Hindlimb muscle (tissue), 1 donor: ENCODE measurements around the gene GRK2. TPM values are rescaled to one million over a fixed set of nuclear protein-coding genes. Genes with fewer than 3 reads are reported as not detected.
"Not testable (repeated sequence)": the region's sequence is repeated elsewhere in the genome, so short reads cannot be mapped to it uniquely, and the experiment has no call there.

Source experiments
- DNase-seq: peaks from one replicate; pipeline ENCODE4 v3.0.0-alpha.2; 2013
- polyA plus RNA-seq: library from polyadenylated mRNA; unstranded; fragments of 120-200 nt; gene quantifications from one replicate; pipeline ENCODE4 v1.2.1, GENCODE V29; 2013; ENCODE audit not compliant: insufficient read length

The GRK2 gene
- polyA plus RNA-seq, 1 donor: 61.1 TPM

DNA sequence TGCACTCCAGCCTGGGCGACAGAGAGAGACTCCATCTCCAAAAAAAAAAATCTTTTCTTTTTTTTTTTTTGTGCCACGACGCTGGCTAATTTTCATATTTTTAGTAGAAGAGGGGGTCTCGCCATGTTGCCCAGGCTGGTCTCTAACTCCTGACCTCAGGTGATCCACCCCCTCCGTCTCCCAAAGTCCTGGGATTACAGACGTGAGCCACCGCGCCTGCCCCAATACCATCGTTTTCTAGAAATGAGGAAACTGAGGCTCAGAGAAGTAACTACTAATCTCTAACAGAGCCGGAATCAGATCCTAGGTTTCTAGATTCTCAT is 50.6 kb downstream of the GRK2 start:
- DNase-seq: no peak

DNA sequence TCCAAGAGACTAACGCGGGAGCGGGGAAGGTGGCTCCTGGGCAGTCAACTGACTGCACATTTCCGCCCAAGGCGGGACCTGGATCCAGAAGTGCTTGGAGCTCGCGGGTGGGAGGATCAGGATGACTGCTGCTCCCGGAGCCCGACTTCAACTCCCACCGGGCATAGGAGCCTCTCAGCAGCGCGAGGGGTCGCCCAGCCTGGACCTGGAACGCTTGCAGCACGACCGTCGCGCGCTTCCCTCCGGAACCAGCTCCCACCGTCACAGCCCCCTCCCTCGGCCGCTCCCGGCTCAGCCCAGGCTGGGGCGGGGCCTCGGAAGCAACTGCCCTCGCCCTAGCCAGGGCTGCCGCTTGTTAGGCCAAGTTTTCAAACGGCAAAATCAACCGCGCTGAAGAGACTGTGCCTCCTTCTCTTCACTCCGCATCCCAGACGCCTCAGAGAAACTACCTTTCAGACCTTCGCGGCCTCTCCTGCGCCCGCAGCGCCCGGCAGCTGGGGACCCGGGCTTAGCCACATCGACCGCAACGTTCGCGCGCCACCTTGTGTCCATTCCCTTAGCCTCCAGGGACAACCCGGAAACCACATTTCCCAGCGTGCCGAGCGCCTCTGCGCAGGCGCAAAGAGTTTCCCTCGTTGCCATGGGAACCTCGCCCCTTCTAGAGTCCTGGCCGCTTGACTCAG is 51.1 kb downstream of the GRK2 start:
- peak; percentile 97 for DNase-seq

DNA sequence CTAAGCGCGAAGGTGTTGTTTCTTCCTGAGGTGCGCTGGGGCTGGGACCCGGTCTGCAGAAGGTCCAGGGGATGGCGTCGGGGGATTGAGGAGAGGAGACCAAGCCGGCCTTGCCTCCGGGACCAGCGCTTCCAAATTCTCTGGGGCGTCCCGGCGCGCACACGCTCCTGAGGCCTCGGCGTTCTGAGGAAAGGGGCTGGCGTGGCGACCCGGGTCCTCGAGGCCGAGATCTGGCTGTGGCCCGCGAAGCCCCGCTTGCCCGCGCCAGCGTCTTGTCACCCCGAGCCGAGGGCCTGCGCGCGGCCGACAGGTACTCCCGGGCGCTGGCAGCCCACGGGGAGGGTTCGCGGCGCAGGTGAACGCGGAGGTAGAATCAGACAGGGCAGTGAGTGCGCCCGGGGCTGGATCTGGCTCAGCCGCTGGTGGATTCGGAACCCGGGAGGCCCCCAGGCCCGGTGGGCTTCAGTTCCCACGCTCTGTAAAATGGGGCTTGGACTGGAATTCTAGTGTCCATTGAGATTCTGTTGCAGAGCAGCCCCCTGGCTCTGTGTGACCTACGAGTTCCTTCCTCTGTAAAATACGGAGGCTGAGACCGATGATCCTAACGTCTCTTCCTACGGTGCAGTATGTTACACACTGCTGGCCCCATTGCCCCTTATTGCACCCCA is 51.7 kb downstream of the GRK2 start:
- DNase-seq: no peak

DNA sequence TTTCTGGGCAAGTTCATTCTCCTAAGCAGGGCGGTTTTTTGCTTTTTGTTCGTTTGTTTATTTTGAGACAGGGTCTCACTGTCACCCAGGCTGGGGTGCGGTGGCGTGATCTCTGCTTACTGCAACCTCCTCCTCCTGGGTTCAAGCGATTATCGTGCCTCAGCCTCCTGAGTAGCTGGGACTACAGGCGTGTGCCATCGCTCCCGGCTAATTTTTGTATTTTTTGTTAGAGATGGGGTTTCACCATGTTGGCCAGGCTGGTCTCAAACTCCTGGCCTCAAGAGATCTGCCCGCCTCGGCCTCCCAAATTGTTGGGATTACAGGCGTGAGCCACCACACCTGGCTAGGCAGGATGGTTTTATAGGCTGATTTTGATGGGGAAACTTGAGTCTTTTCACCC is 52.6 kb downstream of the GRK2 start:
- not testable (repeated sequence) for DNase-seq

GRCh38 chr11:67320011-67320410 is 53.7 kb downstream of the GRK2 start:
- DNase-seq: no peak

DNA sequence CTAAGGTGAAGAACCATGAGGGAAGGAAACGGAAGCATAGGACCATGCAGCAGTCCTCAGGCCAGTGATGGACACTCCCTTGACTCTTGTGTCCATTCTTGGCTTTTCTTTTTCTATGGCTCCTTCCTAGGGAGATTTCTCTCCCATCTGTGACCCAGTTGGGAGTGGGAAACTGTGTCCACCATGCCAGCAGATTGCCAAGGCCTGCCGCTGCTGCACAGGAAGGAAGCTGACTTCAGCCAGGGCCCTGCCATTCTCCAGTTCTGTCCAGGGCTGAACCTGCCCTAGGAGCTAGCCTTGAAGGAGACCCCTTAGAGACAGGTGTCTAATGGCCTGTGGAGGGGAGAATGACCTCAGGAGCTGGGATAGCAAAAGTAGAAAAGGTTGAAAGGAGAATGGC is 54.4 kb downstream of the GRK2 start:
- no peak for DNase-seq

DNA sequence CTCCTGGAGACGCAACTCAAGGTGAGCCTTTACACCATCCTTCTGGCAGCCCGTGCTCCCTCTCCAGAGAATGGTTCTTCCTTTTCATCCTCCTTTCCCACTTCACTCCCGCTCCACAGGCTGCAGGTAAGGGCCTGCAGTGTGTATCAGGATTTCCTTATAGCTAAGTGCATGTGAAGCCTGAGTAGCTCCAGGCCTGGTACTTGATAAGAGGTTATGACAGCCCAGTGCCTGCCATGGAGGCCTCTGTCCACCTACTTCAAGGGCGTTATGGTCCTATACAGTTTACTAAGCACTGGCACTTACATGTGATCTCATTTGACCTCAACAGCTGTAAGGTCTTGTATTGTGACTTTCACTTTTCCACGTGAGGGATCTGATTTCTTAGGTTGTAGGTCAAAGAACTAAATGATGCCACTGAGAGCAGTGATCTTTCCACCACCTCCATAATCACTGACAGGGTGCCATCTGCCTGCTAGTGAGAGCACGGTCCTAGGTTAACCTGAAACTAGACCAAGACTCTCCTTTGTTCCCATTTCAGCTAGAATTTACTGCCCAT is 55.1 kb downstream of the GRK2 start:
- no peak for DNase-seq

DNA sequence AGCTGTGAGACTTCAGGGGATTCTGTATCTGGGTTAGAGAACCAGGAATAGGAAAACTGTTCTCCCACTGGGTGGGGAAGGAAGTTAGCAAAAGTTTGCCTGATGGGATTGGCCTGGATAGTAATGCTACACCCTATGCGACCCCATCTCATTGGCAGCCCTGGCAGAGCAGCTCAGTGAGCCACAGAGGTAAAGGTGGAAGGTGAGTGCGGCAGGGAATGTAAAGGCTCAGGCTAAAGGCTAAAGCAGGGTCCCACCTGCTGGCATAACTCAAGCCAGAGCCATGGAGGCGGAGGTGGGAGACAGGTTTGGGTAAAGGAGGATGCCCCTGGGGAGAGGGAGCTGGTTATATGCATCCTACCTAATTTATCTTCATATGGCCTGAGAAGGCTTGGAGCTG is 55.8 kb downstream of the GRK2 start:
- no peak for DNase-seq

DNA sequence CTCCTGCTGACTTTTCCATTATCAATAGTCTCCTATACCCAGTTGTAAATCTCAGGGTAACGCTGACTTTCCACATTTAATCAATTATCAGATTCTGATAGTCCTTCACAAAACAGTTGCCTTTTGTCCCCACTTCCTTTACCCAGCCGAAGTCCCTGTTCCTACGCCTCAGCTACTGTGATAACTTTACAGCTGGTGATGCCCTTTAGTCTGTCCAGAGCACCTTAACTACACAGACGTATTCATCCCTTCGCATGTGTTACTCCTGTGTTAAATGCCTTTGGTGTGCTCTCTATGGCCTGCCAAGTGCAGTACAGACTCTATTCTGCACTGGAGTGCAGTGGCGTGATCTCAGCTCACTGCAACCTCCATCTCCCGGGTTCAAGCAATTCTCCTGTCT is 57.3 kb downstream of the GRK2 start:
- DNase-seq: no peak

DNA sequence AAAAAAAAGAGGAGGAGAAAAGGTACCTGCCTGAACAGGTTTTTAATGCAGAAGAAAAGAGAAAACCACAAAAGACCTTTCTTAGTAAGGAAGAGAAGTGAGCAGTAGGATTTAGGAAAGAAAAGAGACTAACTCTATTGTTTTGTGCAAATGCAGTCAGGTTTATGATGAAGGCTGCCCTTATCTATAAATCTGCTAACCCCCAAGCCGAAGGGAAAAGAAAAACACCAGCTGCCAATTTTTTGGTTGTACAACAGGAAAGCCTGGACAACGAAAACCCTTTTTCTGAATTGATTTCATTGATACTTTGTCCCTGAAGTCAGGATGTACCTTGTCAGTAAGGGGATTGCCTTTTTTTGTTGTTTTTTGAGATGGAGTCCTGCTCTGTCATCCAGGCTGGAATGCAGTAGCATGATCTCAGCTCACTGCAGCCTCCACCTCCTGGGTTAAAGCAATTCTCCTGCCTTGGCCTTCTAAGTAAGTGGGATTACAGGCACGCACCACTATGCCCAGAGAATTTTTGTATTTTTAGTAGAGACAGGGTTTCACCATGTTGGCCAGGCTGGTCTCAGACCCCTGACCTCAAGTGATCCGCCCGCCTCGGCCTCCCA is 65.9 kb downstream of the GRK2 start:
- no peak for DNase-seq

Other genes with a start within 250 kb of the GRK2 start
- 0.18 TPM for gene SYT12, start 243.3 kb upstream of the GRK2 start, polyA plus RNA-seq
- 13.7 TPM for gene RHOD, start 209.6 kb upstream of the GRK2 start, polyA plus RNA-seq
- 64.1 TPM for gene KDM2A, start 147.2 kb upstream of the GRK2 start, polyA plus RNA-seq
- gene ANKRD13D, start 22.8 kb downstream of the GRK2 start, polyA plus RNA-seq: 34.4 TPM
- gene SSH3, start 37.1 kb downstream of the GRK2 start, polyA plus RNA-seq: 20.5 TPM
- gene POLD4, start 87.1 kb downstream of the GRK2 start, polyA plus RNA-seq: 33.3 TPM
- 3.6 TPM for gene CLCF1, start 107.1 kb downstream of the GRK2 start, polyA plus RNA-seq
- 10.5 TPM for gene RAD9A, start 125.5 kb downstream of the GRK2 start, polyA plus RNA-seq
- gene PPP1CA, start 135.4 kb downstream of the GRK2 start, polyA plus RNA-seq: 146 TPM
- 5.4 TPM for gene TBC1D10C, start 137.6 kb downstream of the GRK2 start, polyA plus RNA-seq
- gene CARNS1, start 149.2 kb downstream of the GRK2 start, polyA plus RNA-seq: 87.1 TPM
- 30.3 TPM for gene RPS6KB2, start 162.0 kb downstream of the GRK2 start, polyA plus RNA-seq
- gene PTPRCAP, start 171.2 kb downstream of the GRK2 start, polyA plus RNA-seq: 0.67 TPM
- 30.0 TPM for gene CORO1B, start 177.0 kb downstream of the GRK2 start, polyA plus RNA-seq
- gene GPR152, start 186.3 kb downstream of the GRK2 start, polyA plus RNA-seq: not detected
- 2.5 TPM for gene CABP4, start 188.9 kb downstream of the GRK2 start, polyA plus RNA-seq
- 61.4 TPM for gene TMEM134, start 202.8 kb downstream of the GRK2 start, polyA plus RNA-seq
- 48.1 TPM for gene AIP, start 216.6 kb downstream of the GRK2 start, polyA plus RNA-seq
- 7.4 TPM for gene PITPNM1, start 238.9 kb downstream of the GRK2 start, polyA plus RNA-seq
- gene CDK2AP2, start 241.7 kb downstream of the GRK2 start, polyA plus RNA-seq: 23.6 TPM